ENCODE measurements around the gene MYLK4. TPM values are rescaled to one million over a fixed set of nuclear protein-coding genes. Genes with fewer than 3 reads are reported as not detected.
A peak's percentile ranks its signal among the peaks of the same experiment; 100 is the strongest.

The MYLK4 gene
- total and polyA plus RNA-seq, 2 of the 13 experiments (the other 11 are each of a cell fraction or from before 2014, with no cell fraction given), result 0.26 to 0.29 TPM

DNA sequence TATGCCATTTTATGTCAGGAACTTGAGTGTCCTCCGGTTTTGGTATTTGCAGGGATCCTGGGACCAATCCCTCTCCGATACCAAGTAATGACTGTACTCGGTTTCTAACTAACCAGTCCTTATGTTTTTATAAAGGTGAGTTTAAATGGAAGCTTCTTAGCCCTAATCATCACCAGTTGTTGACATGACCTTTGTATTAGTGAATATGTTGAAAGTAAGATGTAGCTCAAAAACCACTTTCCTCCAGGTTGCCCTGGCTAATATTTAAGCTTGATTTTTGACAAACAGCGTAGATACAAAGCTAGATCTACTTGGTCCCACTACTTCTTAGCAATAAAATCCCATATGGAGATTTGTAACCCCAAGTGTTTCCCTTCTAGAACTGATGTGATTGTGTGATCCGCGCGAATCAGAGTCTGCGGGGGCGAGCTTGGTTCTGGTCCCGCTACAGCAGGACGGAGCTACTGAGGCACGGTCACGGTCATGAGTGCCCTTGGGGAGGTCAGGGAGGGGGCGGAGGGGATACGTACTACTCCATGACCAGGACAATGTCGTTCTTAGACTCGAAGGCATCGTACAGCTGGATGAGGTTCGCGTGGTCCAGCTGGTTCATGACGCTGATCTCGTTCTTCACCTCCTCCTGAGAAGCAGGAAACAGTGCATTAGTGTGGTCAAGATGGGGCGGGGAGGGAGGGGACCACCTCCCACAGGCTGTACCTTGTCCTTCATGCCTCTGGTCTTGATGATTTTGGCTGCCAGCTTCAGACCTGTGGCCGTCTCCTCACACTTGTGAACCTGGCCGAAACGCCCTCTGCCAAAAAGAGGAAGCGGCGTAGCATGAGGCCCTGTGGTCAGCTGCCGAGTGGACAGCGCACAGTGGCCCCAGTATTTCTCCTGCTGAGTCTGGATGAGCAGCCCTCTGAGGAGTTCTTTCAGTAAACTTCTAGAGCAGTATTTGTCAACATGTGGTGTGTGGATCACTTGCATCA lies 65.7 kb downstream of the MYLK4 start (continued):
- TF ChIP-seq ELF3 (CRISPR knock-in tag; IDR thresholded peaks at IDR 0.05) (0 out of 2 replicates have a peak, but pooled peaks have one; percentile 26), ZNF567 (CRISPR knock-in tag; IDR thresholded peaks at IDR 0.05; ENCODE audit: borderline replicate concordance) (0 out of 2 replicates have a peak, but pooled peaks have one; percentile 55), ZNF549 (CRISPR knock-in tag; IDR thresholded peaks at IDR 0.05) (no peak)
- TF ChIP-seq, protein P1, sequence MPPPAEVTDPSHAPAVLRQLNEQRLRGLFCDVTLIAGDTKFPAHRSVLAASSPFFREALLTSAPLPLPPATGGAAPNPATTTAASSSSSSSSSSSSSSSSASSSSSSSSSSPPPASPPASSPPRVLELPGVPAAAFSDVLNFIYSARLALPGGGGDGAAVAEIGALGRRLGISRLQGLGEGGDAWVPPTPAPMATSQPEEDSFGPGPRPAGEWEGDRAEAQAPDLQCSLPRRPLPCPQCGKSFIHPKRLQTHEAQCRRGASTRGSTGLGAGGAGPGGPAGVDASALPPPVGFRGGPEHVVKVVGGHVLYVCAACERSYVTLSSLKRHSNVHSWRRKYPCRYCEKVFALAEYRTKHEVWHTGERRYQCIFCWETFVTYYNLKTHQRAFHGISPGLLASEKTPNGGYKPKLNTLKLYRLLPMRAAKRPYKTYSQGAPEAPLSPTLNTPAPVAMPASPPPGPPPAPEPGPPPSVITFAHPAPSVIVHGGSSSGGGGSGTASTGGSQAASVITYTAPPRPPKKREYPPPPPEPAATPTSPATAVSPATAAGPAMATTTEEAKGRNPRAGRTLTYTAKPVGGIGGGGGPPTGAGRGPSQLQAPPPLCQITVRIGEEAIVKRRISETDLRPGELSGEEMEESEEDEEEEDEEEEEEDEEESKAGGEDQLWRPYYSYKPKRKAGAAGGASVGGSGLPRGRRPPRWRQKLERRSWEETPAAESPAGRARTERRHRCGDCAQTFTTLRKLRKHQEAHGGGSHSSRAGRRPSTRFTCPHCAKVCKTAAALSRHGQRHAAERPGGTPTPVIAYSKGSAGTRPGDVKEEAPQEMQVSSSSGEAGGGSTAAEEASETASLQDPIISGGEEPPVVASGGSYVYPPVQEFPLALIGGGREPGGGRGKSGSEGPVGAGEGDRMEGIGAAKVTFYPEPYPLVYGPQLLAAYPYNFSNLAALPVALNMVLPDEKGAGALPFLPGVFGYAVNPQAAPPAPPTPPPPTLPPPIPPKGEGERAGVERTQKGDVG (CRISPR knock-in tag; IDR thresholded peaks at IDR 0.05; ENCODE audit: borderline replicate concordance), result peak; percentile 84; the same call in 1 of the 2 replicates
- TF ChIP-seq, protein P2, sequence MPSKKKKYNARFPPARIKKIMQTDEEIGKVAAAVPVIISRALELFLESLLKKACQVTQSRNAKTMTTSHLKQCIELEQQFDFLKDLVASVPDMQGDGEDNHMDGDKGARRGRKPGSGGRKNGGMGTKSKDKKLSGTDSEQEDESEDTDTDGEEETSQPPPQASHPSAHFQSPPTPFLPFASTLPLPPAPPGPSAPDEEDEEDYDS (CRISPR knock-in tag; IDR thresholded peaks at IDR 0.05), result 0 out of 2 replicates have a peak, but pooled peaks have one; percentile 13
- TF ChIP-seq, protein P3, sequence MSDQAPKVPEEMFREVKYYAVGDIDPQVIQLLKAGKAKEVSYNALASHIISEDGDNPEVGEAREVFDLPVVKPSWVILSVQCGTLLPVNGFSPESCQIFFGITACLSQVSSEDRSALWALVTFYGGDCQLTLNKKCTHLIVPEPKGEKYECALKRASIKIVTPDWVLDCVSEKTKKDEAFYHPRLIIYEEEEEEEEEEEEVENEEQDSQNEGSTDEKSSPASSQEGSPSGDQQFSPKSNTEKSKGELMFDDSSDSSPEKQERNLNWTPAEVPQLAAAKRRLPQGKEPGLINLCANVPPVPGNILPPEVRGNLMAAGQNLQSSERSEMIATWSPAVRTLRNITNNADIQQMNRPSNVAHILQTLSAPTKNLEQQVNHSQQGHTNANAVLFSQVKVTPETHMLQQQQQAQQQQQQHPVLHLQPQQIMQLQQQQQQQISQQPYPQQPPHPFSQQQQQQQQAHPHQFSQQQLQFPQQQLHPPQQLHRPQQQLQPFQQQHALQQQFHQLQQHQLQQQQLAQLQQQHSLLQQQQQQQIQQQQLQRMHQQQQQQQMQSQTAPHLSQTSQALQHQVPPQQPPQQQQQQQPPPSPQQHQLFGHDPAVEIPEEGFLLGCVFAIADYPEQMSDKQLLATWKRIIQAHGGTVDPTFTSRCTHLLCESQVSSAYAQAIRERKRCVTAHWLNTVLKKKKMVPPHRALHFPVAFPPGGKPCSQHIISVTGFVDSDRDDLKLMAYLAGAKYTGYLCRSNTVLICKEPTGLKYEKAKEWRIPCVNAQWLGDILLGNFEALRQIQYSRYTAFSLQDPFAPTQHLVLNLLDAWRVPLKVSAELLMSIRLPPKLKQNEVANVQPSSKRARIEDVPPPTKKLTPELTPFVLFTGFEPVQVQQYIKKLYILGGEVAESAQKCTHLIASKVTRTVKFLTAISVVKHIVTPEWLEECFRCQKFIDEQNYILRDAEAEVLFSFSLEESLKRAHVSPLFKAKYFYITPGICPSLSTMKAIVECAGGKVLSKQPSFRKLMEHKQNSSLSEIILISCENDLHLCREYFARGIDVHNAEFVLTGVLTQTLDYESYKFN (CRISPR knock-in tag; conservative IDR thresholded peaks at IDR 0.05), result peak; percentile 86

All from HepG2 (cell line).